Calu3 (cell line): ENCODE results near the gene NCOA4. TPM values are rescaled to one million over a fixed set of nuclear protein-coding genes. Genes with fewer than 3 reads are reported as not detected.

Experiments
- BruUV-seq: library from RNA; stranded (reverse); fragments of 400-500 nt; replicated peaks from 2 replicates; lab custom pipeline; 2021; lab: Mats Ljungman, UMichigan
- CTCF ChIA-PET: fragments of 300-600 bp; sonication (Branson Sonifier 250); formaldehyde crosslinking; loops from one replicate; lab custom pipeline; 2022; ENCODE audit warnings: antibody characterized with exemption; lab: Charles Lee
- DNase-seq: peaks from one replicate; pipeline ENCODE4 v3.0.0; 2022
- H3K27ac Mint-ChIP-seq: one replicate; pipeline ENCODE4 v1.8.0; 2022; ENCODE audit warnings: mixed read lengths; ENCODE audit not compliant: unreplicated experiment
- H3K27me3 Mint-ChIP-seq: one replicate; pipeline ENCODE4 v1.8.0; 2022; ENCODE audit warnings: mixed read lengths; ENCODE audit not compliant: unreplicated experiment
- H3K36me3 Mint-ChIP-seq: one replicate; pipeline ENCODE4 v1.8.0; 2022; ENCODE audit warnings: mild to moderate bottlenecking, moderate library complexity, mixed read lengths; ENCODE audit not compliant: insufficient read depth, unreplicated experiment
- H3K4me1 Mint-ChIP-seq: one replicate; pipeline ENCODE4 v1.8.0; 2022; ENCODE audit warnings: mild to moderate bottlenecking, low read depth, mixed read lengths; ENCODE audit not compliant: unreplicated experiment
- H3K4me3 Mint-ChIP-seq: one replicate; pipeline ENCODE4 v1.8.0; 2022; ENCODE audit warnings: mild to moderate bottlenecking, low read depth, moderate library complexity, mixed read lengths; ENCODE audit not compliant: unreplicated experiment
- H3K9me3 Mint-ChIP-seq: one replicate; pipeline ENCODE4 v1.8.0; 2022; ENCODE audit warnings: low read depth, mixed read lengths; ENCODE audit not compliant: unreplicated experiment
- CTCF ChIP-seq: fragments of 200-600 bp; IDR thresholded peaks from one replicate; pipeline ENCODE4 v1.8.0; 2022; ENCODE audit warnings: antibody characterized with exemption; ENCODE audit not compliant: unreplicated experiment
- intact Hi-C: fragments of 100-400 bp; cut with micrococcal nuclease; formaldehyde crosslinking; loops from one replicate; pipeline ENCODE4 v1.10.0; 2022; ENCODE audit not compliant: unreplicated experiment
- total RNA-seq: library from RNA; stranded (reverse); gene quantifications from 2 replicates; pipeline ENCODE4 v1.2.3, GENCODE V29; 2022

NCOA4 gene
- total RNA-seq, 1 experiment from 2014 or later = 77.3 TPM

GRCh38 chr10:46040004-46040403 is 9.6 kb upstream of the NCOA4 start:
- no peaks in the 10 kb centered on the region for H3K9me3 Mint-ChIP-seq
- intact Hi-C loops = no loop called here
- H3K27me3 Mint-ChIP-seq = peaks cover 26% of the 10 kb centered on the region
- no peak for DNase-seq
- H3K4me3 Mint-ChIP-seq = no peak overlapping the region
- H3K36me3 Mint-ChIP-seq = no peaks in the 10 kb centered on the region
- H3K4me1 Mint-ChIP-seq = no peaks in the 10 kb centered on the region
- no peak for TF ChIP-seq CTCF
- no peak overlapping the region for H3K27ac Mint-ChIP-seq
- CTCF ChIA-PET = no interaction called here
- no TSS peak for BruUV-seq

- no peaks in the 10 kb centered on the region for H3K36me3 Mint-ChIP-seq
- peaks cover 8% of the 10 kb centered on the region for H3K27me3 Mint-ChIP-seq
- DNase-seq = no peak
- CTCF ChIA-PET = no interaction called here
- intact Hi-C loops = no loop called here
- H3K9me3 Mint-ChIP-seq = no peaks in the 10 kb centered on the region
- no peak overlapping the region for H3K27ac Mint-ChIP-seq
- H3K4me1 Mint-ChIP-seq = no peaks in the 10 kb centered on the region
- H3K4me3 Mint-ChIP-seq = no peak overlapping the region
- no TSS peak for BruUV-seq
- no peak for TF ChIP-seq CTCF
Measured at GRCh38 chr10:46037107-46037825, 6.8 kb upstream of the NCOA4 start.

GRCh38 chr10:46035923-46036849 is 5.8 kb upstream of the NCOA4 start:
- CTCF ChIA-PET = no interaction called here
- Mint-ChIP-seq H3K36me3 (no peaks in the 10 kb centered on the region), H3K27me3 (no peaks in the 10 kb centered on the region), H3K4me1 (no peaks in the 10 kb centered on the region), H3K4me3 (no peak overlapping the region), H3K27ac (no peak overlapping the region), H3K9me3 (no peaks in the 10 kb centered on the region)
- no TSS peak for BruUV-seq
- DNase-seq = no peak
- no peak for TF ChIP-seq CTCF
- intact Hi-C loops = no loop called here

- intact Hi-C loops = no loop called here
- no peak overlapping the region for H3K27ac Mint-ChIP-seq
- no peak for TF ChIP-seq CTCF
Measured at GRCh38 chr10:46033602-46034011, 3.2 kb upstream of the NCOA4 start.

More at GRCh38 chr10:46033602-46034011, 3.2 kb upstream of the NCOA4 start:
- CTCF ChIA-PET = no interaction called here
- peak; percentile 36 for DNase-seq
- H3K4me1 Mint-ChIP-seq = peaks cover 14% of the 10 kb centered on the region
- H3K4me3 Mint-ChIP-seq = no peak overlapping the region
- no peaks in the 10 kb centered on the region for H3K9me3 Mint-ChIP-seq
- H3K27me3 Mint-ChIP-seq = no peaks in the 10 kb centered on the region
- no TSS peak for BruUV-seq
- H3K36me3 Mint-ChIP-seq = peaks cover 19% of the 10 kb centered on the region
